DMS53 treated with DMSO at 0.1 percent for 48 hours (cell line): ENCODE results near the gene CDK2AP2.
"Not testable (repeated sequence)": the region's sequence is repeated elsewhere in the genome, so short reads cannot be mapped to it uniquely, and the experiment has no call there.

Experiments
- DNase-seq: peaks from one replicate; lab custom pipeline; 2025; ENCODE audit not compliant: unreplicated experiment; lab: John Stamatoyannopoulos, UW

The CDK2AP2 gene

DNA sequence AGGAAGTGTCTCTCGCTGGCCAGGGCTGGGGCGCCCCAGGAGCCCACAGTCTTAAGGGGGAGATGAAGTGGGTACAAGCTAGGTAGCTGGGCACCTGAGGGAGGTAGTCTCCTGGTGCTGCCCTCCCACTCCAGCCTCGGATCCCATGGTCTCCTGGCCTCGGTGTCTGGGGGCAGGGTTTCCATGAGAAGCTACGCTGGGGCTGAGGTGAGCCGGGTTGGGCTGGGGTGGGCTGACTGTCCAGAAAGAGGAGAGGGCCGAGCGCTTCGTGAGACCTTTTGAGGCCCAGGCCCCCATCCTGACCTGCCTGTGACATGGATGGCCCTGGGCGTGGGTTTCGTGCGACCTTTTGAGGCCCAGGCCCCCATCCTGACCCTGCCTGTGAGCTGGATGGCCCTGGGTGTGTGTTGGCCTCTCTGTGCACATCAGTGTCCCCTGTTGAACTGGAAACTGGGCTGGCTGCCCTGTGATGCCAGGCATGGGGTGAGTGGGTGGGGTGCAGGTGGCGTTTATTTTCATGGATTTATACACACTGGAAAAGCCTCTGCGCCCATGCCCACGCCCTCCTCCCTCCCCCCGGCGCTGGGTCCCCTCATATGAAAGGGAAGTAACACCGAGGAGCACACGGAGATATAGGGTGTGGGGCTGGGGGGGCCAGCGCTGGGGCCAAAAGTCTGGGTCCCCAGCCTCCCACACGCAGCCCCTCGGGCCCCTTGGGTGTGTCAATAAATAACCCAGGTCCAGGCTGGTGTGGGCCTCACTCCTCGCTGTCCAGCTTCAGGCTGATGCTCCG, 16.5 kb downstream of the CDK2AP2 start:
- no peak for DNase-seq

DNA sequence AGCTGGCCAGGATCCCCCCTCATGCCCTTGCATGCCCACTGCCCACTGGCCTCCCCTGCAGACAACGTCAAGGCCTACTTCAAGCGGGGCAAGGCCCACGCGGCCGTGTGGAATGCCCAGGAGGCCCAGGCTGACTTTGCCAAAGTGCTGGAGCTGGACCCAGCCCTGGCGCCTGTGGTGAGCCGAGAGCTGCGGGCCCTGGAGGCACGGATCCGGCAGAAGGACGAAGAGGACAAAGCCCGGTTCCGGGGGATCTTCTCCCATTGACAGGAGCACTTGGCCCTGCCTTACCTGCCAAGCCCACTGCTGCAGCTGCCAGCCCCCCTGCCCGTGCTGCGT, 17.3 kb downstream of the CDK2AP2 start:
- DNase-seq: no peak

DNA sequence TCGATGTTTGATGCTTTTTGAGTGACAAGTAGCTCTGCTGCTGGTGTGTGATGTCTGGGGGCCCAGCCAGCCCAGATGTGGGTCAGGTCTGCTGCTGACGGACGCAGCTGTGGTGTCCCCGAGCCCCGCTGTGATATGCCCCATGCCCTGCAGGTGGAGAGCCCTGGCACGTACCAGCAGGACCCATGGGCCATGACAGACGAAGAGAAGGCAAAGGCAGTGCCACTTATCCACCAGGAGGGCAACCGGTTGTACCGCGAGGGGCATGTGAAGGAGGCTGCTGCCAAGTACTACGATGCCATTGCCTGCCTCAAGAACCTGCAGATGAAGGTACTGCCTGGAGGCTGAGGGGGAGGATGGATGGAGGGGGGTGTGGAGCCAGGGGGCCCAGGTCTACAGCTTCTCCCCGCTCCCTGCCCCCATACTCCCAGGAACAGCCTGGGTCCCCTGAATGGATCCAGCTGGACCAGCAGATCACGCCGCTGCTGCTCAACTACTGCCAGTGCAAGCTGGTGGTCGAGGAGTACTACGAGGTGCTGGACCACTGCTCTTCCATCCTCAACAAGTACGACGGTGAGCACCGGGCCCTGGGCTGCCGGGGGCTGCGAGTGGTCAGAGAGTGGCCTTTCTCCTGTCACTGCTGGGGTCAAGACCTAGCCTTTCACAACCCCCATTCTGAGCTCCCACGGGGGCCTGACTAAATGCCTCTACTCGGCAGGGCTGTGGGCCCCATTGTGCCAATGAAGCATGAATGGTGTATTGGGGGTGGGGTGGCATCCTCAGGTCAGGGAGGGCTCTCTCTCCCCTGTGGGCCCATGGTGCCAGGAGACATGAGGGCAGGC, 17.9 kb downstream of the CDK2AP2 start:
- no peak for DNase-seq

DNA sequence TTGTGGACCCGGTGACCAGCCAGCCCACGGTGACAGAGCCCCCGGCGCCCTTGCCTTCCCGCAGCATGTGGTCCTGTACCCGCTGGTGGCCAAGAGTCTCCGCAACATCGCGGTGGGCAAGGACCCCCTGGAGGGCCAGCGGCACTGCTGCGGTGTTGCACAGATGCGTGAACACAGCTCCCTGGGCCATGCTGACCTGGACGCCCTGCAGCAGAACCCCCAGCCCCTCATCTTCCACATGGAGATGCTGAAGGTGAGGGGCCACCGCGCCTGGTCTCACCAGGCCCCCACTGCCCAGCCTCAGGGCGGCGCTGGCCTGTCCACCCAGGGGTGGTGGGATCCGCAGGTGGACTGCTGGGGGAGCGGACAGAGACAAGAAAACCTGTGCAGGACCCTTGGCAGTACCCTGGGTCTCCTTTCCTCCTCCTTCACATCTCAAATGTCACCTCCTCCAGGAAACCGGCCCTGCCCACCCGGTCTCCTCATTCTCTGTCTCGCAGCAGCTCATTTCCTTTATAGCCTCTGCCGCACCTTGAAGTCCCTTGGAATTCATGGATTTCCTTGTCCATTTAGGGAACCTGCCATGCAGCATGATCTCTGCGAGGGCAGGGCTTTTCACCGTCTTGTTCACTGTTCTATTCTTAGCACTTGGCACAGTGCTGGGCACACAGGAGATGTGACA, 18.6 kb downstream of the CDK2AP2 start:
- no peak for DNase-seq

DNA sequence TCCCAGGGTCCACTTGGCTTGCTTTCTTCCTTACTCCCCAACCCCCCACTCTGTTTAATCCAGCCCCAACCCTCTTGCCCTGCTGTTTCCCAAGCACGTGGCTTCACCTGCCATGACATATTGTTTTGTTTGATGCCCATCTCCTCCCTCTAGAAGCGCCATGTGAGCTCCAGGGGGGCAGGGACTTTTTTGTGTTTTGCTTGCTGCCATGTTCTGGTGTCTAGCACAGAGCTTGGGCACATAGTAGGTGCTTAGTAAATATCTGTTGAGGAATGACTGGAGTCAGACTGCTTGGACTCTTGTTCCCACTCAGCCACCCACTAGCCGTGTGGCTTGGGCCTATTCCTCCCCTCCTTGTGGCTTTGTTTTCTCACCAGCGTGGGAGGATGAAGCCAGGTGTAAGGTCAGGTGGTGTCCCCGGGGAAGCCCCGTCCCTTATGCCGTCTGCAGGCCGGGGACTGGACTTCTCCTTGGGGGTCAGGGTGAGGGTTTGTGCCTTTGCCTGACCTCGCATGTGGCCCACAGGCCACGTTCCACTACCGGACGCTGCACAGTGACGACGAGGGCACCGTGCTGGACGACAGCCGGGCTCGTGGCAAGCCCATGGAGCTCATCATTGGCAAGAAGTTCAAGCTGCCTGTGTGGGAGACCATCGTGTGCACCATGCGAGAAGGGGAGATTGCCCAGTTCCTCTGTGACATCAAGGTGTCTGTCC, 21.3 kb downstream of the CDK2AP2 start:
- DNase-seq: no peak

DNA sequence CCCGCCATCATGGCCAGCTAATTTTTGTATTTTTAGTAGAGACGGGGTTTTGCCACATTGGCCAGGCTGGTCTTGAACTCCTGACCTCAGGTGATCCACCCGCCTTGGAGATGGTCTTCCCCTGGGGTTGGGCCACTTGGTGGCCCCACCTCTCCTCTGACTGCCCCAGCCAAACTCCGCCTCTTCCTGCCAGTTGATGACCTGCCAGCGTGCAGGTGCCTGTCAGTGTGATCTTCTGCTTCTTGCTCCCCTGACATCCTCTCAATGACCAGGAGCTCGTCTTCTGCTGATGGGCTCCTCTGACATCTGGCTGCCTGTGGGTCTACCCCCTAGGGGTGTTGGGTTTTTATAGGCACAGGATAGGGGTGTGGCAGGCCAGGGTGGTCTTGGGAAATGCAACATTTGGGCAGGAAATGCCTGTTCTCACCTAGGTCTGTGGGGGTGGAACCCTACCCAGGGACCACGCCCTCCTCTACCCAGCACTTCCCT, 22.0 kb downstream of the CDK2AP2 start:
- DNase-seq: not testable (repeated sequence)

DNA sequence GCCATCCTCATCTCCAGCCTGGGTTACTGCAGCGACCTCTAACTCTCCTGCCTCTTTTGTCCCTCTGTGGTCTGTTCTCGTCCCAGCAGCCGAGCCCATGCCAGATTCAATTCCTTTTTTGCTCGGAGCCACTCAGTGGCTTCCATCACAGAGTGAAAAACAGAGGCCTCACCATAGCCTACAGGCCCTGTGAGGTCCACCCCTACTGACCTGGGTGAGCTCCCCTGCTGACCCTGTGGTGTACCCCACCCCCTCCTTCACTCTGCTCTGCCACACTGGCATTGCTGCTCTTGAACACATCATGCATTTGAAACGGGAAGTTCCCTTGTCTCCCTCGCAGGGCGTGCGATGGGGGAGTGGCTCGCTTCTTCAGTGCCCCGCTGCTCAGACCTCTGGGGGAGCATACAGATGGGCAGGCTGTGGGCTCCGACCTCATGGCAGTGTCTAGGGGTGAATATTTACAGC, 23.1 kb downstream of the CDK2AP2 start:
- DNase-seq: no peak

DNA sequence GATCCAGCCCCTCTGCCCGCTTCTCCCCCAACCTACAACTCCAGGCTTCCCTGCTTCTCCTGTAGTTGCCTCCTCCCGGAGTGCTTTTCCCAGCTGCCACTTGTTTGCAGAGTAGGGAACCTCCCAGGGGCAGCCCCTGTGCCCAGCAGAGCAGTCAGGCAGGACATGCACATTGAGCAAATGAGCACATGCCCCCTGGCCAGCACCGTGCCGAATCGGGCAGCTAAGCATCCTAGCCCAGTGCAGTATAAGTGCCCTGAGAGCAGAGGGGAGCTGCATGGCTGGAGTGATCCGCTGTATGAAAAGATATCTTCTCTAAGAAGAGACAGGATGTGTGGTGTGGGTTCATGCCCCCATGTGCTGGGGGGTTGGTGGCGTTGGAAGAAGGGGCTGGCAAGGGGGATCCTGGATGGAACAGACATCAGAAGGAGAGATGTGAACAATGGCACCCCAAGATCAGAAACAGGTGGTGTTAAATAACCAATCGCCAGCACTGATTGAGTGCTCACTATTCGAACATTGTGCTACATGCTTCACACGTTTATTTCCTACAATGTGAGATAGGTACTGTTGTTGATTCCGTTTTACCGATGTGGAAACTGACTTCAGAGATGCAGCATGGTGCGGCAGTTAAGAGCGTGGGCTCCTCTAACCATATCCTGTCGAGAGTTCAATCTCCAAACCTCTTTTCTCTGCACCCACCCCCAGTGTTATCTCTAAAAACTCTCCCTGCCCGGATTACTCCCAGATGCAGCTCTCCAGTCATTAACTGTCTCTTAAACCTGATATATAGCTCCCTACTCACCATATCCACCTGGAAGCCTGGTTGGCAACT, 23.9 kb downstream of the CDK2AP2 start:
- DNase-seq: no peak

DNA sequence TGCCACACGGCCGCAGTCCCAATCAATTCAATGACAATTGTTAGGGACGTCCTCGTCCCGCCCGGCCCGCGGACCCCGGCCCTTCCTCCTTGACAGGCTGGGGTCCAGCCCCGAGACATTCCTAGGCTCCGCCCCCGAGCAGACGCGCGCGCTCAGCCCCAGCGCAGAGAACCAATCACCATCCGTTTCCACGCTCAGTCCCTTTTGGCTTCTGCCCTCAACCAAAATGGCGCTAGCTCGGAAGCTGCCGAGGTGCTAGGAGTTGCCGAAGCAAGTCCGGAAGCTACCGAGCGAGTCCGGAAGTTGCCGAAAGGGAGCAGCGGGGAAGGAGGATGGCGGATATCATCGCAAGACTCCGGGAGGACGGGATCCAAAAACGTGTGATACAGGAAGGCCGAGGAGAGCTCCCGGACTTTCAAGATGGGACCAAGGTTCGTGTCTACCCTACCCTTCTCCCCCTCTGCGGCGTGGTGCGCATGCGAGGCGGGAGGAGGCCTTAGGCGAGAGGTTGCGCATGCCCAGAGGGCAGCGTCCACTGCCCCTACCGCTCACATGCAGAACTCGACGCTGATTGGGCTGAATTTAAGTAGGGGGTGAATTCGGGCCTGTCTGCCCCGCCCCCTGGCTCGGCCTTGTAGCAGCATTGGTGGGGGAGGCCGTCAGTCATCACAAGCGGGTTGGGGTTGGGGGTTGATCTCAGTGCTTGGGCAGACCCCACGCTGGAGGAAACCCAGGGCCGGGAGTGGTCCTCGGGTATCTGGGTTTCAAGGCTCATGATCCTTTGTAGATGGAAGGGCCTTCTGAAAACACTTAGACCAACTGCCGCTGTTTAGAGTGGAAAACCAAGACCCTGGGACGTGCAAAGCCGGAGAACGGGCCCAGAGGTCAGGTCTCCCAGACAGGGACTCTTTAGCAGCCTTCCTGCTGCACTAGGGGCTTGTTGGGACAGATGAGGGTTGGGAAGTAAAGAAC, 24.8 kb downstream of the CDK2AP2 start, which contains the start of gene AIP:
Gene AIP (plus strand): TSS at position 200 of the 972 bp plus-strand sequence. CDS start 133 bp downstream, at position 333.
- peak; percentile 99 for DNase-seq

DNA sequence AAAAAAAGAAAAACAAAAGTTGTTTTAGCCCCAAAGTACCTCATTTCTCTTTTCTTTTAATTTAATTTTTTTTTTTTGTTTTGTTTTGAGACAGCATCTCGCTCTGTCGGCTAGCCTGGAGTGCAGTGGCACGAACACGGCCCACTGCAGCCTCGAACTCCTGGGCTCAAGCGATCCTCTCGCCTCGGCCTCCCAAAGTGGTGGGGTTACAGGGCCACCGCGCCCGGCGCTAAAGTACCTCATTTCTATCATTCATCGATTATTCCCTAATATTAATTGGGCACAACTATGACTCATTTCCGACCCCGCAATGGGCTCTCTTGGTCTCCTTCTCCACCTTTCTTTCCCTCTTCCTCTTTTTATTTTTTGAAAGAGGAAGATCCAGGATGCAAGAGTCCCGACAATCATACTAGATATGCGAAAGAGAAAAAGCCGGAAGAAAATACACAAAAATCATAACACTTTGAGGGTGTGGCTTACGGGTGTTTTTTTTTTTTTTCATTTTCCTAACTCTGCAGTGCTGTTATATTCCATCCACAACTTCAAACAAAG, 25.6 kb downstream of the CDK2AP2 start:
- peak; percentile 80 for DNase-seq

DNA sequence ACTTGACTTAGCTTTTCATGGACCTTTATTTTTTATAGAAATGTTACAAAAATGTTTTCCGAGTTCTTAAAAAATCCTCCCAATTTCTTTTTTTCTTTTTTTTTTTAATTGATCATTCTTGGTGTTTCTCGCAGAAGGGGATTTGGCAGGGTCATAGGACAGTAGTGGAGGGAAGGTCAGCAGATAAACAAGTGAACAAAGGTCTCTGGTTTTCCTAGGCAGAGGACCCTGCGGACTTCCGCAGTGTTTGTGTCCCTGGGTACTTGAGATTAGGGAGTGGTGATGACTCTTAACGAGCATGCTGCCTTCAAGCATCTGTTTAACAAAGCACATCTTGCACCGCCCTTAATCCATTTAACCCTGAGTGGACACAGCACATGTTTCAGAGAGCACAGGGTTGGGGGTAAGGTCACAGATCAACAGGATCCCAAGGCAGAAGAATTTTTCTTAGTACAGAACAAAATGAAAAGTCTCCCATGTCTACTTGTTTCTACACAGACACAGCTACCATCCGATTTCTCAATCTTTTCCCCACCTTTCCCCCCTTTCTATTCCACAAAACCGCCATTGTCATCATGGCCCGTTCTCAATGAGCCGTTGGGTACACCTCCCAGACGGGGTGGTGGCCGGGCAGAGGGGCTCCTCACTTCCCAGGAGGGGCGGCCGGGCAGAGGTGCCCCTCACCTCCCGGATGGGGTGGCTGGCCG, 30.5 kb downstream of the CDK2AP2 start:
- DNase-seq: not testable (repeated sequence)

DNA sequence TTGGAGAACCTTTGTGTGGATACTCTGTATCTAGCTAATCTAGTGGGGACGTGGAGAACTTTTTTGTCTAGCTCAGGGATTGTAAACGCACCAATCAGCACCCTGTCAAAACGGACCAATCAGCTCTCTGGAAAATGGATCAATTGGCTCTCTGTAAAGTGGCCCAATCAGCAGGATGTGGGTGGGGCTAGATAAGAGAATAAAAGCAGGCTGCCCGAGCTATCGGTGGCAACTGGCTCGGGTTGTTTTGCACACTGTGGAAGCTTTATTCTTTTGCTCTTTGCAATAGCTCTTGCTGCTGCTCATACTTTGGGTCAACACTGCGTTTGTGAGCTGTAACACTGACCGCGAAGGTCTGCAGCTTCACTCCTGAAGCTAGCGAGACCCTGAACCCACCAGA, 31.3 kb downstream of the CDK2AP2 start:
- DNase-seq: not testable (repeated sequence)

DNA sequence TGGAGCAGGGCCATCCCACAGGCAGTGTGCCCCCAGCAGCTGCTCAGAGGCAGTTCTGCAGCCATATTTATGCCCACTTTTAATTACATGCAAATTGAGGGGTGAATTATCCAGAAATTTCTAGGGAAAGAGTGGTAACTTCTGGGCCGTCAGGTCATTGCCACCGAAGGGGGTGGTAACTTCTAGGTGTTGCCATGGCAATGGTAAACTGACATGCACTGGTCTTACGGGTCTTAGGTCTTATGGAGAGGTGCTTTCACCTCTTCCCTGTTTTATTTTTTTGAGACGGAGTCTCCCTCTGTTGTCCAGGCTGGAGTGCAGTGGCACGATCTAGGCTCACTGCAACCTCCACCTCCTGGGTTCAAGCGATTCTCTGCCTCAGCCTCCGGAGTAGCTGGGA, 35.1 kb downstream of the CDK2AP2 start:
- DNase-seq: no peak

DNA sequence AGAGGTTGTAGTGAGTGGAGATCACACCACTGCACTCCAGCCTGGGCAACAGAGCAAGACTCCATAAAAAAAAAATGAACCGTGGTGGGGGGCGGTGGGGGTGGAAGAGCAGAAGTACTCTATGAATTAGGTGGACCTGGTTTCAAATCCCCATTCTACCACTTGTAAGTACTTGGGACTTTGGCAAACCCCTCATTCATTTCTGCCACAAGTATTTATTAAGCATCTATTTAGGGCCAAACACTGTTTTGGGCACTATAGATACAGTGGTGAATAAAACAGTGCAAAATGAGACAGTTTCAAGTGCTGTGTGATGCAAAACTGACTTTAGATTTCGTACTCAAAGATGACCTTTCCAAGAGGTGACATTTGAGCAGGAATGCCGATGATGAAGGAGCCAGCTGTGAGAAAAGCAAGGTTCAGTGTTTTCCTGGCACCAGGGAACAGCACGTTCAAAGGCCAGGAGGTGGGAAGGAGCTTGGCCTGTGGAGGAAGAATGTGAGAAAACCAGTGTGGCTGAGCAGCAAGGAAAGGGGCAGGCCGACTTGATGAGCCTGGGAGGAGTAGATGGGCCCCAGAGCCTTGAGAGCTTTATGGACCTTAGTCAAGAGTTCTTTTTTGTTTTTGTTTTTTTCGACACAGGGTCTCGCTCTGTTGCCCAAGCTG, 37.5 kb downstream of the CDK2AP2 start:
- no peak for DNase-seq

DNA sequence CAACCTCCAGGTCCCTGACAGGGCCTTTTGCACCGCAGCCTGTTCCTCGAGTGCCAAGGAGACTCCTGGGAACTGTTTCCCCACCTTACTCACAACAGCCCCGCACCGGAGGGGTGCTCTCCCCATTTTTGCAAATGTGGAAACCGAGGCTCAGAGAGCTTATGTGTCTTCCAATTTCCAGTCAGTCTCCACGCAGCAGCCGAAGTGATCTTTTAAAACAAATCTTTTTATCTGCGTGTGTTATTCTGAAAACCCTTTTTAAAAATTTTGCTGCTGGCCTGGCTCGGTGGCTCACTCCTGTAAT, 38.5 kb downstream of the CDK2AP2 start:
- DNase-seq: no peak

DNA sequence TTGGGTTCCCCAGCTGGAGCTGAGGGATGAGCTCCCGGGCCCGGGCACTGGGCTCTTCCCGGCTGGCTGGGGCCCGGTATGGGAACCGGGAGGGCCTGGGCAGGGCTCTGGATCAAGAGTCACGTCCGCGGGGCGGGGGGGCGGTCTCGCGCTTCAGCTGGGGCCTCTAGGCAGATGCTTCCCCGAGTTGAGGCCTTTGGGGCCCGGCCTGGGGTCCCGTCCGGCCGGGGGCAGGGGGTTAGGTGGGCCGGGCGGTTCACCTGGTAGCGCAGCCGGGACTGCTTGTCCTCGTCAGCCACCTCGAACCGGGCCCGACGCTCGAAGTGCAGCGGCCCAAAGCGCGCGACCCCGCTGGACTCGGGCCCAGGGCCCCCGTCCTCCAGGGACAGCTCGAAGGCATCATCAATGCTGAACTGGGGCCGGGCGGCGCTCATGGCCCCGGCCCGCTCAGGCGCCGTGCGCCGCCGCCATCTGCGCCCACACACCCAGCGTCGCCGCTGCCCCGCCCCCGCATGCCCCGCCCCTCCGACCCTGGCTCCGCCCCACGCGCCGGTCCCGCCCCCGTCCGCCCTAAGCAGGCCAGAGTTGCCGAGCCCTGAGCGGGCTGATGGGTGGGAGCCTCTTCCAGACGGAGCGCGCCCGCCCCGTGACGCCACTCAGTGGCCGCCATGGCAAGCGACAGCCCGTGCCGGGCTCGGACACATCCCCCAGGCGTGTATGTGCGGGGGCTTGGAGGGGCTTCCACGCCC, 39.0 kb downstream of the CDK2AP2 start, which contains the start of gene TMEM134:
Gene TMEM134 (minus strand): TSS at position 493 of the 749 bp plus-strand sequence. CDS start 59 bp downstream, at position 434.
- DNase-seq: peak; percentile 82

DNA sequence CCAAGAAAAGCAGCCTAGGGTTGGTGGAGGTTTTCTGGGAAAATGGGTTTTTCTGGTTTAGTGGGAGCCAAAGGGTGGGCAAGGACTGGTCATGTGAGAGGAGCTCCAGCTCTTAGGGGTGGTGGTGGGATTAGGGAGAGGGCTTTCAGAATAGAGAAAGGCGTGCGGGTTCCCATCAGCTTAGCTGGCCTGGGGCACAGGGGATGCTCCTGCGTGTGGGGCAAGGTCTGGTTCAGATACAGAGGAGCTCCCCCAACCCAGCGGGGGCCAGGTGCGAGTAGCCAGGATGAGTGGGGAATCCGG, 39.6 kb downstream of the CDK2AP2 start:
- no peak for DNase-seq
